GM20431 (cell line): ENCODE results near the gene VPS13A.
"Not testable (repeated sequence)": the region's sequence is repeated elsewhere in the genome, so short reads cannot be mapped to it uniquely, and the experiment has no call there.

ENCODE experiments used
- in situ Hi-C: fragments of 300-500 bp; cut with MseI, MboI; formaldehyde crosslinking; loops from one replicate; pipeline ENCODE4 v1.15.0; 2020; ENCODE audit warnings: low sequenced_read_pairs; ENCODE audit not compliant: unreplicated experiment

VPS13A gene

DNA sequence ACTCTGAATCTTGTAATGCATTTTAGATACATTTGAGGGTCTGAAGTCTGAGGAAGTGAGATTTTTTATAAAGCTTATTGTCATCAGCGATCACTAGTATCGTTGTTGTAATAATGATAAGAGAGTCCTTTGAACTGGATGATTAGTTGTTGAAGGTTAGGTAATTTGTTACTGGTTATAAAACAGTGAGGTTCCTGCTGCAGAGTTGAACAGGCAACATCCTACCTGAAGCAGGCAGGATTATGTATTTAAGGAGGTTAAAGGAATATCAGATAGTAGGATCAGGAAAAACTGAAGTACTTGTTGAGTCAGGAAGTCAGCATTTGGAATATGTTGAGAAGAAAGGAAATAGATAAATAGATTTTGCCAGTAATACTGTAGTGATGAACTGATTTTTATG lies 106.7 kb downstream of the VPS13A start:
- in situ Hi-C loops: no loop called here

DNA sequence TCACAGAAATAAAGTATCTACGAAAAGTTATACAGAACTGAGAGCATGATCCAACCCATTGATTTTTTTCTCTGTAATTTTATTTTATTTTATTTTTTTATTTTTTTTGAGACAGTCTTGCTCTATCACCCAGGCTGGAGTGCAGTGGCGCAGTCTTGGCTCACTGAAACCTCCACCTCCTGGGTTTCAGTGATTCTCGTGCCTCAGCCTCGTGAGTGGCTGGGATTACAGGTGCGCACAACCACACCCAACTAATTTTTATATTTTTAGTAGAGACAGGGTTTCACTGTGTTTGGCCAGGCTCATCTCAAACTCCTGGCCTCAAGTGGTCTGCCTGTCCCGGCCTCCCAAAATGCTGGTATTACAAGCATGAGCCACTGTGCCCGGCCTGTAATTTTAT lies 107.3 kb downstream of the VPS13A start:
- in situ Hi-C loops: no loop called here

DNA sequence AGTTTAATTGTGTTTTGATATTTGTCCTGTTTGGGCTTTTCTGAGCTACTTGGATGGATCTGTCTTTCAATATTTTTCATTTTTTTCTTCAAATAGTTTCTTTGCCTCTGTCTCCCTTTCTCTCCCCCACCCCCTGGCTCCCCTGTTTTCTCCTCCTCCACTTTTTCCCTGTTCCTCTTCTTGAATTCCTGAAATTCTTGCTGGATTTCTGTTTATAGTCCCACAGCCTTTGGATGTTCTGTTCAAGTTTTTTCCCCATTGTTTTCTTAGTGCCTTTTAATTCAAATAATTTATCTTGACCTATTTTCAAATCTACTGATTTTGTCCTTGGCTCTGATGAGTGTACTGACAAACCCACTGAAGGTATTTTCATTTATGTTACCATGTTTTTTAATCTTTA lies 113.0 kb downstream of the VPS13A start:
- in situ Hi-C loops: no loop called here

DNA sequence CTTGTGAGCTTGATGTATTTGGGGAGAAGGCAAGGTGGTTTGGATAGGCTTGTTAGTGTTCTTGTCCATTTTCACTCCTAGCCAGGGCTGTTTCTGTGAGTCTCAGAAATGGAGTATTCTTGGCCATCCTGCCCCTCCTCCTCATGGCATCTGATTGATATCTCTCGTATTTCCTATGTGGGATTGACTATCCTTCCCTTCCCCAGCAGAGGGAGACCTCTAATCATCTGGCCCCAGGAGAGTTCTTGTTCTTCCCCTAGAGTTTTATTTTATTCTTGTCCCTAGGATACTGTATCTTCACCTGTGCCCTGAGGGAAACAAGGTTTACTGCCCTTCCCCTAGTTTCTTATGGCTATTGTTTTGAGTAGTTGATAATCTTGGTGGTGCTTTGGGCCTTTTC lies 114.4 kb downstream of the VPS13A start:
- in situ Hi-C loops: no loop called here

DNA sequence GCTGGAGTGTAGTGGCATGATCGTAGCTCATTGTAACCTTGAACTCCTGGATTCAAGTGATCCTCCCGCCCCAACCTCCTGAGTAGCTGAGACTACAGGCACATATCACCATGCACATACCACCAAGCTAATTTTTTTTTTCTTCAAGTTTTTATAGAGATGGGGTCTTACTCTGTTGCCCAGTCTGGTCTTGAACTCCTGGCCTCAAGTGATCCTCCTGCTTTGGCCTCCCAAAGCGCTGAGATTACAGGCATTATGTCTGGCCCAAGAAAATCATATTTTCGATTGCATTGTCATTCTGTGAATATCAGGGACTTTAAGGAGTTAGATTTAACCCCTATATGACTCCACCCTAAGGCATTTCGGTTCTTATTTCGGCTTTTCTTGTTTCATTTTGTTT lies 116.6 kb downstream of the VPS13A start:
- in situ Hi-C loops: no loop called here

DNA sequence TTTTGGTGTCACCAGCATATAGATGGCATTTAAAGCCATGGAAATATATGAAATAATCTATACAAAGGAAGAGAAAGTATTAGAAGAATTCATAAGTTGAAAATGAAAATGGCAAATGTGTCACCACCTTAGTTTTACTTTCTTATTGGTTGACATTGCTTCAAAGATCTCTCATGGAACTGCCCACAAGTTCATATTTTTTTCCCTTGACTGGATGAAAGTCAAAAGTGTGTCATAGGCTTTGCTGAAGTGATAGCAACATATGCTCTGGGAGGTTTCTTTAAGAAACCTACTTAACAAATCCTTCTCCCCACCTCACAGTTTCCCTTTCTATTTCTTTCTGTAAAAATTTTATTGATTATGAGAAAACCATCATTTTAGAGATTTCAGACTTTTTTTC lies 127.2 kb downstream of the VPS13A start:
- in situ Hi-C loops: no loop called here

DNA sequence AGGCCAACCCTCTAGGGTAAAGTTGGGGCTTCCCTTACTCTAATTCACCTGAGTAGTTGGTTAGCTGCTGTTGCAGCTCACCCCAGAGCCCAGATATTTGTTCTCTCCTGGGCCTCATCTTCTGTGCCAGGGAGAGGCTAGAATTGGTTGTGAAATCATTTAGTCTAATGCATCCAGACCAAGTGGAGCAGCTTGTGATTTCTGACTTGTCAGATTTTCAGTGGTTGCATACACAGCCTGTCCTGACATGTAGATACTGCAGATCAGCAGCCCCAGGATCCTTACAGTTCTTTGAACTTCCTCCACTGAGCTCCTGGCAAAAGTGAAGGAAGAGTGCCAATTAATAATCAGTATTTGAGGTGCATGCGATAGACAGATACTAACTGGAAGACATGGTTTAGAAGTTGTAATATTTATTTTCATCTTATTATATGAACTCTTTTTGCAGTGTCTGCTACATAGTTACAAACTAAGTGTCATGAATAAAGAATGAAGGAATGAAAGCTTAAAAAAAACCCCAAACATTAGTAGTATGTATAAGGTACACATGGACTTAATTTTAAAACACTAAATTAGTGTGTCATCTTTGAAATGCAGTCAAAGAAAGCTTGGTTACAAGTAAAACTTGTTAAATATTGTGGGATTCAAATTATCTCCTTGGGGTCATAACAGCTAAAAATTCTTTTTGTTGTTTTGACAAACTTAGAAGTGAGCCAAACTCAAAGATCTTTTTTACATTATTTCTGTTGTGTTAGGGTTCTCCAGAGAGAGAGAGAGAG lies 128.5 kb downstream of the VPS13A start:
- in situ Hi-C loops: no loop called here

DNA sequence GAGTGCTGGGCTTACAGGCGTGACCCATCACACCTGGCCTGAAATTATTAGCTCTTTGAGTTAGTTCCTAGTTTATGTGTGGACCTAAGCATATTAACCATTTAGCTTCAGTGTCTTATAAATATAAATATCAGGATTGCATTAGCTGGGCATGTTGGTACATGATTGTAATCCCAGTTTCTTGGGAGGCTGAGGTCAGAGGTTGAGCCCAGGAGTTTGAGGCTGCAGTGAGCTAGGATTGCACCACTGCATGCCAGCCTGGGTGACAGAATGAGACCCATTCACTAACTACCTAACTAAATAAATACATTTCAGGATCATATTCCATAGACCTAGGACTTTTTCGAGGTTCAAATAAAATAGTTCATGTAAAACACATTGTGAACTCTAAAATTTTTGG lies 129.8 kb downstream of the VPS13A start:
- in situ Hi-C loops: no loop called here

DNA sequence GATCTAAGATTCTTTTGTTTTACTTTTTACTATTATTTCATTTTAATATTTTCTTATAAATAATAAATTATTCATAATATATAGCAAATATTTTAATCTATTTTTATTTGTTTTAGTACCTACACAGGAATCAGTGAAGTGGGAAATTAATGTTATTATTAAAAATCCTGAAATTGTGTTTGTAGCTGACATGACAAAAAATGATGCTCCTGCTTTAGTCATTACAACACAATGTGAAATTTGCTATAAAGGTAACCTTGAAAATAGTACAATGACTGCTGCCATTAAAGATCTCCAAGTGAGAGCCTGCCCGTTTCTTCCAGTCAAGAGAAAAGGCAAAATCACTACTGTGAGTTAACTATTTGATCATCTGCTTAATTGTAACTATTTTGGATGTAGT lies 138.7 kb downstream of the VPS13A start:
- in situ Hi-C loops: no loop called here

DNA sequence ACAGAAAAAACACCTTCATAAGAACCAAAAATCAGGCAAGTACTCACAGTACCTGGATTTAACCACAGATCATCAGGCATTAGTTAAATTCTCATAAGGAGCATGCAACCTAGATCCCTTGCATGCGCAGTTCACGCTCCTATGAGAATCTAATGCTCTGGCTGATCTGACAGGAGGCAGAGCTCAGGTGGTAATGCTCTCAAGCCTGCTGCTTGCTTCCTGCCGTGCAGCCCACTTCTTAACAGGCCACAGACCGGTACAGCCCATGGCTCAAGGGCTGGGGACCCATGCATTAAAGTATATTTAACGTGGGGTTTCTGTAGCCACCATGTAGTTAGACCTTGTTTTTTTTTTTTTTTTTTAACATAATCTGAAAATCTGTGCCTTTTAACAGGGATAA lies 147.7 kb downstream of the VPS13A start:
- in situ Hi-C loops: no loop called here

DNA sequence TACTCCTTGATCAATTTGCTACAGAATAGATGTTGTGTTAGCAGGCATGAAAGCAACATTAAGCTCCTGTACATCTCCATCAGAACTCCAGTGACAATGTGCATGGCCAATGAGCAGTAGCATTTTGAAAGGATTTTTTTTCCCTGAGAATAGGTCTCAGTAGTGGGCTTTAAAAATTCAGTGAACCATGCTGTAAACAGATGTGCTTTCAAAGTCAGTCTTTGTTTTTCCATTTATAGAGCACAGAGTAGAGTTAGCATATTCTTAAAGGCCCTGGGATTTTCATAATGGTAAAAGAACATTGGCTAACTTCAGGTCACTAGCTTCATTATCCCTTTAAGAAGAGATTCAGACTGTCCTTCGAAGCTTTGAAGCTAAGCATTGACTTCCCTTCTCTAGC lies 150.8 kb downstream of the VPS13A start:
- in situ Hi-C loops: no loop called here

DNA sequence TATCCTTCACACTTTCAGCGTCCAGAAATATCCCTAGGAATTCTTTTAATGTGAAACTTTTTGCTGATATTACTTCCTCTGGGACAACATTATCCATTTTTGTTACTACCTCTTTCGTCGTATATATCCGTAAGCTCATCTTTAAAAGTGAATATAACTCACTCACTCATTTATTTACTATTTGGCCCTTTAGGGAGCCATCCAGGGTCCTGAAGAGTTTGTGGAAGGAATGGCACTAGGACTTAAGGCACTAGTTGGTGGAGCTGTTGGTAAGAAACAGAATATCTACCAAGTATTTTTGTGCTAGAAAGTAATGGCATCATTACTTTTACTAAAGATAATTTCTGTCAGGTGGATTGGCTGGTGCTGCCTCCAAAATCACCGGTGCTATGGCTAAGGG lies 192.7 kb downstream of the VPS13A start:
- in situ Hi-C loops: no loop called here

DNA sequence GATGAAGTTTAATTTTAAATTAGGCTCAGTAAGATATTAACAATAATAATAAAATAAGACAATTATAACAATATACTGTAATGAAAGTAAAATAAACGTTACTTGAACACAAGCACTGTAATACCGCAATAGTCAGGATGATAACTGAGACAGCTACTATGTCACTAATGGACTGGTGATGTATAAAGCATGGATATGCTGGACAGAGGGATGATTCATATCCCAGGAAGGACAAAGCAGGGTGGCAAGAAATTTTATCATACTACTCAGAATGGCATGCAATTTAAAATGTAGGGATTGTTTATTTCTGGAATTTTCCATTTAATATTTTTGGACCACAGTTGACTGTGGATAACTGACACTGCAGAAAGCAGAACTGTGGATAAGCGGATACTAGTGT lies 196.9 kb downstream of the VPS13A start:
- in situ Hi-C loops: no loop called here

DNA sequence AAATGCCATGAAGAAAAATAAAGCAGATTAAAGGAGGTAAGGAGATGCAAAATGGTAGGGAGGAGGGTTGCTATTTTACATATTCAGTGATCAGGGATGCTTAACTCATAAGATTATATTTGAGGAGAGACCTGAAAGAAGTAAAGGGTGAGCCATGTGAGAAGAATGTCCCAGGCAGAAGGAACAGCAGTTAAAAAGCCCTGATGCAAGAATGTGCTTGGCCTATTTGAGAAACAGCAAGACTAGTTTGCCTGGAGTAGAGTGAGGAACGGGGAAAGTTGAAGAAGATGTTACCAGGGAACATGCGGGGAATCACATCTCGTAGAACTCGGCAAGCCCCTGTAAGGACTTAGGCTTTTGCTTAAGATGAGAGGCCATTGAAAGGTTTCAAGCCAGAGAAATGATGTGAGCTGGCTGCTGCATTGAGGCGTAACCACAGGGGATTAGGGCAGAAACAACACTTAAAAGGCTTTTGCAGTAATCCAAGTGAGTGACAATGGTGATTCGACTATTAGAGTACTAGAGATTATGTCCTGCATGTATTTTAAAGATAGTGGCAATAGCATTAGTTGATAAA lies 198.7 kb downstream of the VPS13A start:
- in situ Hi-C loops: no loop called here

DNA sequence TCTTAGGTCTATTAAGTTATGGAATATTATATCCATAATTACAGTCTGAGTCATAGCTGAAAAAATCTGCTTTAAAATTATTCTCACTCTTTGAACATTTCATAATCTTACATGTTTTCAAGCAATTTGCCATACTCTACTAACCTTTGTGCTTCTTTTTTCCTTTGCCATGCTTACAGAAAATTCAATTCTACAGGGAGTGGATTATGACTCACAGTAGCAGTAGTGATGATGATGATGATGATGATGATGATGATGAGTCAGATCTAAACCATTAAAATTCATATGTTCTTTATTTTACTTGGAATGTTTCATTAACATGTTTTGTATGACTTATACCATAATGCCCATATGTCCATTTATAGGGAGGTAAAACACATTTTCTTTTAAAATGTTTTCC lies 207.1 kb downstream of the VPS13A start:
- in situ Hi-C loops: no loop called here

DNA sequence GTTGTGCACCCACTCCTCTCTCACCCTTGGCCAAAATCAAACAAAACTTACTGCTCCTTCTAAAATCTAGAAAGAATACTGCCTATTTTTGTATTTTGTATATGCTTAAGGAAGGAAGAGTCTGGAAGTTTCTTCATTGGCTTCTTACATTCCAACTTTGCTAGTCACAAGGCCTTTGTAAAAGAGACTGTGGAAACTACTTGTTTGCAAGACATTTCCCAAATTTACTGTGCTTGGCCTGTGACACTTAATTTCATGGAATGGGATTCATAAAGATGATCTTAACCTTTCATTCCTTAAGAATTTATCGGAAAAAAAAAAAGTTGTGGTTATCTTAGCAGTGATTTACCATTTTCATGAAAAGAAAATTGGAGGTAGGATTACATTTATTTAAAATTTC lies 208.9 kb downstream of the VPS13A start:
- in situ Hi-C loops: no loop called here

DNA sequence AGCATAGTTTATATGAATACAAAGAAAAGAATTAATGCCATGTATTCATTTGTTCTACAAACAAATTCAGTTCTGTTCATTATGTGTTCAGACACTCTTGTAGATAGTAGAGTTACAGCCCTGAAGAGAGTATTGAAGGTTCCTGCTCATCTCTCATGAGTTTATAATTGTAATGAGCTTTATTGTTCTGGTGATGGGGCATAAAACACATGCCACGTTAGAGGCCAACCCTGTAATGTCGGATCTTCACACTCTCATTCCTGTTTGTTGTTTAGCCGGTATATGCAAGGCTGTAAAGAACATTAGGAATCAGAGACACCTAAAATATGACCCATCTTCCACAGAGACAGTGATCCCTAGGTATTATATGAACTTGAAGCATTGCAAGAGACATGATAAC lies 214.5 kb downstream of the VPS13A start:
- in situ Hi-C loops: no loop called here

DNA sequence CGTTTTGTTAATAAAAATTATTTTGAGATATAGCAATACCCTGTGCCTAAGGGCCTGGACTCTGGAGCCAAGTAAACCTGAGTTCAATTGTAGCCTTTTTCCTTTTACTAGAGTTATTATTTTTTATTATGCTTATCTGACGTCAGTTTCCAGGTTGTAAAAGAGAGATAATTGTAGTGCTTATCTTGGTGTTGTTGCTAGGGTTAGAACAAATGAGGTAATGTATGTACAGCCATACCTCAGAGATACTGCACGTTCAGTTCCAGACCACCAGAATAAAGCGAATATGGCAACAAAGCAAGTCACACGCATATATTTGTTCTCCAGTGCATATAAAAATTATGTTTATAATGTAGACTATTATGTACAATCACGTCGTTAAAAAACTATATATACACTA lies 215.0 kb downstream of the VPS13A start:
- in situ Hi-C loops: no loop called here

DNA sequence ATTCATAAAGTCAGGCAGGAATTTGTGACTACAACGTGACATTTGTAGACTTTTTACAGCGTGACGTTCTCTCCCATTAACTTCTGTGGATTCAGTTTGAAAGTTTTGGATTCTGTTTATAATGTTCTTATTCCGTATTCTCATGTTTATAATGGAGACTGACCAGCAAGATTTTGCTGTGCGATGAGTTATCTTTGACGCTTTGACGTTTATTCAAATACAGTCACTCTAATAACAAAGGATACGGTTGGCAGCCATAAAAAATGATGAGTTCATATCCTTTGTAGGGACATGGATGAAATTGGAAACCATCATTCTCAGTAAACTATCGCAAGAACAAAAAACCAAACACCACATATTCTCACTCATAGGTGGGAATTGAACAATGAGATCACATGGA lies 221.2 kb downstream of the VPS13A start:
- in situ Hi-C loops: not testable (repeated sequence)

DNA sequence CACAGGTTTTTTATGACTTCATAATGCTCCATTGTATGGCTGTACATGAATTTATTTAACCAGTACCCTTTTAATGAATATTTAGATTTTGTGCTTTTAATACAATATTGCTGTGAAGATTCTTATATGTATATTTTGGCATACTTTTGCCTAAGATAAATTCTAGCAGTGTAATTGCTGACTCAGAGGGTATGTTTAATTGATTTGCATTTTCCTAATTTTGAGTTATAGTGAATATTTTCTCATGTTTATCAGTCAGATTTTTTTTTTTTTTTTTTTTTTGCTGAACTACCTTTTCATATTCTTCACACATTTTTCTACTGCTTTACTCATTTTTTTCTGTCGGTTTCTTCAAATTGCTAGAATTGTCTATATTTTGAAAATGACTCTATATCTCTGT lies 222.6 kb downstream of the VPS13A start:
- in situ Hi-C loops: no loop called here

DNA sequence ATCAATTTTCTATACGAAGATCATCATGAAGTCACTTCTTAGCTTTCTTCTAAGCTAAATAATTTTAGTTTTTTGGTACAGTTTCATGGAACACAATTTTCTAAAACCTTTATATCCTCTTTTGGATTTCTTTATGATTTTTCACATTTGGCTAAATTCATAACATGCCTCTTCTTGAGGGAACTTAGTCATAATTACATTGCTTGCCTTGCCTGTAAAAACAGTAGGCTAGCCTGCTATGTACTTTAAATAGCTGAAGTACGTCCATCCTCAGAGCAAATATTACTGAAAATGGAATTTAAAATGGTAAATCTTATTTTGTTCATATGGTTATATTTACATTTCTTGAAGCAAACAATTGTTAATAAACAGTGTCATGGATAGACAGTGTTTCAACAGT lies 225.0 kb downstream of the VPS13A start:
- in situ Hi-C loops: no loop called here

DNA sequence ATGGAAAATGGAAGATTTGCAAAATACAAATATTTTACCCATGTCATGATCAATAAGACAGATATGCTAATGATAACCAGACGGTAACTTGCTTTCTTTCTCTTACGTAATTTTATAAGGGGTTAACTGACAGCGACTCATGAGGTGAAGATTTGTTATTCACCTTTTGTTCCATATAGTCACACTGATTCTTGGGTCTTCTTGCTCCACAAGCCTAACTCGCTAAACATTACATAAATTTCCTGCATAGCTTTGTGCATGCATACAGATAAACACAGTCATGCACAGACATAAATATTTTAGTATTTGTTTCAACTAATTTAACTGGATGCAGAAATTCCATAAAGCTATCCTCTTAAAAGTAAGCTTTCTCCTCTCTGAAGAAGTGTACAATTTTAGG lies 225.9 kb downstream of the VPS13A start:
- in situ Hi-C loops: no loop called here
